Prostate gland (tissue), 2 donors: ENCODE measurements around the gene COMT.

Experiments
- POLR2A ChIP-seq: fragments of 450-650 bp; IDR thresholded peaks from one replicate; pipeline ENCODE4 v1.6.1; 2016; ENCODE audit warnings: antibody characterized with exemption, mild to moderate bottlenecking
- POLR2AphosphoS5 ChIP-seq: sonication (generic); formaldehyde crosslinking; IDR thresholded peaks from one replicate; pipeline ENCODE4 v1.6.1; 2017; ENCODE audit warnings: antibody characterized with exemption
- TF ChIP-seq, protein P1 (sequence below), 4 experiments: fragments of 200-600 bp in 2 of 4; fragments of 450-650 bp in 2 of 4; sonication (generic) in 2 of 4; IDR thresholded peaks; 1 replicate in 3 of 4; 2 replicates in 1 of 4; pipeline ENCODE4 v1.5.1; 2016 to 2019; ENCODE audit warnings: antibody characterized with exemption in 4 of 4, mild to moderate bottlenecking in 2 of 4, moderate library complexity in 2 of 4

GRCh38 chr22:19975707-19976035 is 34.1 kb downstream of the COMT start:
- TF ChIP-seq, protein P1, sequence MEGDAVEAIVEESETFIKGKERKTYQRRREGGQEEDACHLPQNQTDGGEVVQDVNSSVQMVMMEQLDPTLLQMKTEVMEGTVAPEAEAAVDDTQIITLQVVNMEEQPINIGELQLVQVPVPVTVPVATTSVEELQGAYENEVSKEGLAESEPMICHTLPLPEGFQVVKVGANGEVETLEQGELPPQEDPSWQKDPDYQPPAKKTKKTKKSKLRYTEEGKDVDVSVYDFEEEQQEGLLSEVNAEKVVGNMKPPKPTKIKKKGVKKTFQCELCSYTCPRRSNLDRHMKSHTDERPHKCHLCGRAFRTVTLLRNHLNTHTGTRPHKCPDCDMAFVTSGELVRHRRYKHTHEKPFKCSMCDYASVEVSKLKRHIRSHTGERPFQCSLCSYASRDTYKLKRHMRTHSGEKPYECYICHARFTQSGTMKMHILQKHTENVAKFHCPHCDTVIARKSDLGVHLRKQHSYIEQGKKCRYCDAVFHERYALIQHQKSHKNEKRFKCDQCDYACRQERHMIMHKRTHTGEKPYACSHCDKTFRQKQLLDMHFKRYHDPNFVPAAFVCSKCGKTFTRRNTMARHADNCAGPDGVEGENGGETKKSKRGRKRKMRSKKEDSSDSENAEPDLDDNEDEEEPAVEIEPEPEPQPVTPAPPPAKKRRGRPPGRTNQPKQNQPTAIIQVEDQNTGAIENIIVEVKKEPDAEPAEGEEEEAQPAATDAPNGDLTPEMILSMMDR (IDR thresholded peaks at IDR 0.05), result no peak
- TF ChIP-seq POLR2A (no peak), POLR2AphosphoS5 (no peak)
